RWPE2 (cell line): ENCODE results near the gene MIB1.

Experiments used
- ATAC-seq: fragments of 200-7000 bp; cut with Tn5 transposase; 3 replicates; pipeline ENCODE4 v1.9.1; 2021; ENCODE audit warnings: low read depth
- DNase-seq: peaks from one replicate; pipeline ENCODE4 v3.0.0-alpha.2; 2020; ENCODE audit warnings: low spot score
- H3K27ac ChIP-seq: fragments of 450-650 bp; 2 replicates; pipeline ENCODE4 v1.5.1; 2017; ENCODE audit warnings: mild to moderate bottlenecking; ENCODE audit not compliant: poor library complexity, severe bottlenecking
- H3K27me3 ChIP-seq: fragments of 250-450 bp; sonication (Bioruptor Pico); 2 replicates; pipeline ENCODE4 v1.5.1; 2021; ENCODE audit warnings: mild to moderate bottlenecking, moderate library complexity; ENCODE audit not compliant: insufficient read depth, poor library complexity, severe bottlenecking
- H3K36me3 ChIP-seq: fragments of 250-450 bp; sonication (Bioruptor Pico); 2 replicates; pipeline ENCODE4 v1.5.1; 2020; ENCODE audit warnings: low read depth, mild to moderate bottlenecking, moderate library complexity
- H3K4me1 ChIP-seq: fragments of 250-450 bp; sonication (Bioruptor Pico); 2 replicates; pipeline ENCODE4 v1.5.1; 2021; ENCODE audit warnings: mild to moderate bottlenecking, moderate library complexity; ENCODE audit not compliant: insufficient read depth, poor library complexity, severe bottlenecking
- H3K4me3 ChIP-seq: fragments of 250-450 bp; sonication (Bioruptor Pico); 2 replicates; pipeline ENCODE4 v1.5.1; 2021; ENCODE audit warnings: mild to moderate bottlenecking, moderate library complexity; ENCODE audit not compliant: severe bottlenecking
- H3K9me3 ChIP-seq: fragments of 250-450 bp; sonication (Bioruptor Pico); 2 replicates; pipeline ENCODE4 v1.5.1; 2021; ENCODE audit warnings: mild to moderate bottlenecking, moderate library complexity; ENCODE audit not compliant: severe bottlenecking
- TF ChIP-seq, protein P1 (sequence below): fragments of 450-650 bp; IDR thresholded peaks from one replicate; pipeline ENCODE4 v1.5.1; 2017; ENCODE audit warnings: mild to moderate bottlenecking, moderate library complexity; ENCODE audit not compliant: poor library complexity, severe bottlenecking

The MIB1 gene

GRCh38 chr18:21865043-21865442 is 124.5 kb downstream of the MIB1 start:
- no peak for ATAC-seq
- Histone ChIP-seq H3K36me3 (peaks cover 56% of the 10 kb centered on the region), H3K27ac (no peak overlapping the region), H3K27me3 (no peaks in the 10 kb centered on the region), H3K4me3 (no peak overlapping the region), H3K4me1 (no peaks in the 10 kb centered on the region), H3K9me3 (no peaks in the 10 kb centered on the region)
- TF ChIP-seq, protein P1, sequence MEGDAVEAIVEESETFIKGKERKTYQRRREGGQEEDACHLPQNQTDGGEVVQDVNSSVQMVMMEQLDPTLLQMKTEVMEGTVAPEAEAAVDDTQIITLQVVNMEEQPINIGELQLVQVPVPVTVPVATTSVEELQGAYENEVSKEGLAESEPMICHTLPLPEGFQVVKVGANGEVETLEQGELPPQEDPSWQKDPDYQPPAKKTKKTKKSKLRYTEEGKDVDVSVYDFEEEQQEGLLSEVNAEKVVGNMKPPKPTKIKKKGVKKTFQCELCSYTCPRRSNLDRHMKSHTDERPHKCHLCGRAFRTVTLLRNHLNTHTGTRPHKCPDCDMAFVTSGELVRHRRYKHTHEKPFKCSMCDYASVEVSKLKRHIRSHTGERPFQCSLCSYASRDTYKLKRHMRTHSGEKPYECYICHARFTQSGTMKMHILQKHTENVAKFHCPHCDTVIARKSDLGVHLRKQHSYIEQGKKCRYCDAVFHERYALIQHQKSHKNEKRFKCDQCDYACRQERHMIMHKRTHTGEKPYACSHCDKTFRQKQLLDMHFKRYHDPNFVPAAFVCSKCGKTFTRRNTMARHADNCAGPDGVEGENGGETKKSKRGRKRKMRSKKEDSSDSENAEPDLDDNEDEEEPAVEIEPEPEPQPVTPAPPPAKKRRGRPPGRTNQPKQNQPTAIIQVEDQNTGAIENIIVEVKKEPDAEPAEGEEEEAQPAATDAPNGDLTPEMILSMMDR = no peak
- DNase-seq = no peak

DNA sequence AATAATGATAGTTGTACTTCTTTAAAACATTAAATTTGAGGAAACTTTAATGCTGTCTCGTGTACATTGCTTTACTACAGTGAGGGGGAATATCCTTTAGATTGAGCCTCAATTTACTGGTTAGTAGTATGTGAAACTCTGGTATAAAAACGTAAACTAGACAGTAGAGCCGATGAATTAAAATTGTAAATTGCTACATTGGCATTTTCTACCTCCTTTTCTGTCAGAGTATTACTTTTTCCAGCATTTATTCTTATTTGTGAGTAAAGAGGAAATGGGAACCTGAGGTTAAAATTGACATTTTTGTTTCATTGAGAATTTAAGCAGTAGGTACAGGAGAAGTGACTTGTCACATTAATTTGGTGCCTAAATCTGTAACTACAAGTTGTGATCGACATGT is 128.2 kb downstream of the MIB1 start:
- no peak for ATAC-seq
- TF ChIP-seq, protein P1 = no peak
- H3K9me3 ChIP-seq = no peaks in the 10 kb centered on the region
- H3K27me3 ChIP-seq = no peaks in the 10 kb centered on the region
- no peak for DNase-seq
- no peak overlapping the region for H3K4me3 ChIP-seq
- peaks cover 43% of the 10 kb centered on the region for H3K36me3 ChIP-seq
- H3K27ac ChIP-seq = no peak overlapping the region
- H3K4me1 ChIP-seq = no peaks in the 10 kb centered on the region

DNA sequence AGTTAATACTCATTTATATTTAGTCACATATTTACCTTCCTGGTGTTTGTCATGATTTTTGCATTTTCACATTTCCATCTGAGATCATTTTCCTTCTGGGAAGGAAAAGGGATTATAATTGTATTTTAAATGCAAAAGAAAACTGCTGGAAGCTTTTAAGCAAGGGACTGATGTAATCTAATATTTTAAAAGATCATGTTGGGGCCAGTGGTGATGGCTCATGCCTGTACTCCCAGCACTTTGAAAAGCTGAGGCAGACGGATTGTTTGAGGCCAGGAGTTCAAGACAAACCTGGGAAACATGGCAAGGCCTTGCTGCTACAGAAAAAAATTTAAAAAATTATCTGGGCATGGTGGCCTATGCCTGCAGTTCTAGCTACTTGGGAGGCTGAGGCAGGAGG is 149.0 kb downstream of the MIB1 start:
- Histone ChIP-seq H3K36me3 (no peaks in the 10 kb centered on the region), H3K27me3 (no peaks in the 10 kb centered on the region), H3K27ac (no peak overlapping the region), H3K9me3 (no peaks in the 10 kb centered on the region), H3K4me3 (no peak overlapping the region), H3K4me1 (no peaks in the 10 kb centered on the region)
- no peak for ATAC-seq
- TF ChIP-seq, protein P1 = no peak
- no peak for DNase-seq

- no peaks in the 10 kb centered on the region for H3K4me1 ChIP-seq
- TF ChIP-seq, protein P1 = no peak
- no peaks in the 10 kb centered on the region for H3K27me3 ChIP-seq
- DNase-seq = no peak
- no peak overlapping the region for H3K4me3 ChIP-seq
- no peak for ATAC-seq
- no peak overlapping the region for H3K27ac ChIP-seq
- no peaks in the 10 kb centered on the region for H3K36me3 ChIP-seq
- H3K9me3 ChIP-seq = no peaks in the 10 kb centered on the region
Observed at GRCh38 chr18:21894619-21895367, 154.2 kb downstream of the MIB1 start.

- H3K9me3 ChIP-seq = no peaks in the 10 kb centered on the region
- TF ChIP-seq, protein P1 = no peak
- no peak overlapping the region for H3K4me3 ChIP-seq
- no peak for ATAC-seq
- no peaks in the 10 kb centered on the region for H3K36me3 ChIP-seq
- H3K27ac ChIP-seq = no peak overlapping the region
- DNase-seq = no peak
- no peaks in the 10 kb centered on the region for H3K27me3 ChIP-seq
- no peaks in the 10 kb centered on the region for H3K4me1 ChIP-seq
Observed at GRCh38 chr18:21896732-21897336, 156.2 kb downstream of the MIB1 start.
